ENCODE data around the gene SLC8B1. TPM values are rescaled to one million over a fixed set of nuclear protein-coding genes. Genes with fewer than 3 reads are reported as not detected.

Gene SLC8B1
- total and polyA plus RNA-seq, 4 donors: 9.9 to 23.8 (median 14.2) TPM

DNA sequence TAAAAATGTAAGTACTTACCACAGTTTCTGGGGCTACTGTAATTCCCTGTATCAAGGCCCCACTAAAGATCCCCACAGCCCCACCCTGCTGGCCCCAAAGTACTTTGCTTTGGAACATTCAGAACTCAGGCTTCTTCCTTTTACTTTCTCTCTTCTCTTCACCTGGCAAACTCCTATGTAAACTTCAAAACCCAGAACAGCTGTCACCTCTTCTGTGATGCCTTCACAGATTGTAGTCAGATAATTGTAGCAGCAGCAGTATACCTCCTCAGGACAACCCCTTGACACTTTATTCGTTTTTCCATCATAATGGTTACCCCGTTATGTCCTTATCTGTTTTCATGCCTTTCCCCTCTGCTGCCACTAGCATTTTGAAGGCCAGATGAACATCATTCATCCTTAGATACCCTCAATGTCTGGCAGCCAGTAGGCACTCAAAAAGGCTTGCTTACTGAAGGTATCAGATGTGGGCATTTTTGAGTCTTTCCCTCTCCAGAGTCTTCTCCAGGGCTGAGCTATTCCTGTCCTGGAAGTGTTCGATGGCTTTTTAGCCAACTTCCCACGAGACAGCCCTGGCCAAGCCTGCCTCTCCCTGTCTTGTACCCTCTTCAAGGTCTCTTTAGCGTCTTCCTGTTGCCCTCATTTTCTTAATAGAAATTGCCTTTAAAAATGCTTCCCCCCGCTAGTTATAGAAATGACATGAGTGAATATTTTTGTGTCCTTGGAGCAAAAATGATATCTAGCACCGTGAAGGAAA lies 30.9 kb upstream of the SLC8B1 start:
- Histone ChIP-seq H3K4me1 (ENCODE audit: control insufficient read depth in 4 of 4, insufficient read depth in 4 of 4, low read length in 3 of 4) (no peaks in the 10 kb centered on the region), H3K27me3 (ENCODE audit: control insufficient read depth in 4 of 4, insufficient read depth in 4 of 4, low read length in 3 of 4) (no peaks in the 10 kb centered on the region), H3K4me3 (ENCODE audit: low read depth in 1 of 3, low read length in 3 of 3) (no peak overlapping the region), H3K36me3 (ENCODE audit: control insufficient read depth in 4 of 4, insufficient read depth in 3 of 4, low read depth in 1 of 4, low read length in 3 of 4) (peaks cover 0 to 4% (median 0%) of the 10 kb centered on the region in 4 donors), H3K9me3 (ENCODE audit: control insufficient read depth in 4 of 4, low read length in 3 of 4) (no peaks in the 10 kb centered on the region), H3K9ac (ENCODE audit: low read depth in 1 of 2, low read length in 2 of 2) (no peak overlapping the region), H3K27ac (ENCODE audit: low read depth in 1 of 2, low read length in 2 of 2) (no peak overlapping the region)
- TF ChIP-seq GABPA (IDR thresholded peaks at IDR 0.05 in 1 of 2, conservative IDR thresholded peaks at IDR 0.05 in 1 of 2) (no peak), JUND (IDR thresholded peaks at IDR 0.05) (no peak), TAF1 (conservative IDR thresholded peaks at IDR 0.05) (no peak), EGR1 (IDR thresholded peaks at IDR 0.05; ENCODE audit: low read depth in 2 of 2) (no peak), RAD21 (IDR thresholded peaks at IDR 0.05) (no peak)
- TF ChIP-seq, protein P1, sequence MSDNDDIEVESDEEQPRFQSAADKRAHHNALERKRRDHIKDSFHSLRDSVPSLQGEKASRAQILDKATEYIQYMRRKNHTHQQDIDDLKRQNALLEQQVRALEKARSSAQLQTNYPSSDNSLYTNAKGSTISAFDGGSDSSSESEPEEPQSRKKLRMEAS (IDR thresholded peaks at IDR 0.05): no peak
- TF ChIP-seq, protein P2, sequence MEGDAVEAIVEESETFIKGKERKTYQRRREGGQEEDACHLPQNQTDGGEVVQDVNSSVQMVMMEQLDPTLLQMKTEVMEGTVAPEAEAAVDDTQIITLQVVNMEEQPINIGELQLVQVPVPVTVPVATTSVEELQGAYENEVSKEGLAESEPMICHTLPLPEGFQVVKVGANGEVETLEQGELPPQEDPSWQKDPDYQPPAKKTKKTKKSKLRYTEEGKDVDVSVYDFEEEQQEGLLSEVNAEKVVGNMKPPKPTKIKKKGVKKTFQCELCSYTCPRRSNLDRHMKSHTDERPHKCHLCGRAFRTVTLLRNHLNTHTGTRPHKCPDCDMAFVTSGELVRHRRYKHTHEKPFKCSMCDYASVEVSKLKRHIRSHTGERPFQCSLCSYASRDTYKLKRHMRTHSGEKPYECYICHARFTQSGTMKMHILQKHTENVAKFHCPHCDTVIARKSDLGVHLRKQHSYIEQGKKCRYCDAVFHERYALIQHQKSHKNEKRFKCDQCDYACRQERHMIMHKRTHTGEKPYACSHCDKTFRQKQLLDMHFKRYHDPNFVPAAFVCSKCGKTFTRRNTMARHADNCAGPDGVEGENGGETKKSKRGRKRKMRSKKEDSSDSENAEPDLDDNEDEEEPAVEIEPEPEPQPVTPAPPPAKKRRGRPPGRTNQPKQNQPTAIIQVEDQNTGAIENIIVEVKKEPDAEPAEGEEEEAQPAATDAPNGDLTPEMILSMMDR (IDR thresholded peaks at IDR 0.05; ENCODE audit: low read depth, low read length, missing input control): no peak
- DNase-seq (ENCODE audit: low spot score): no peak
- WGBS: 93% methylated on average over 7 of the region's 7 CpGs

DNA sequence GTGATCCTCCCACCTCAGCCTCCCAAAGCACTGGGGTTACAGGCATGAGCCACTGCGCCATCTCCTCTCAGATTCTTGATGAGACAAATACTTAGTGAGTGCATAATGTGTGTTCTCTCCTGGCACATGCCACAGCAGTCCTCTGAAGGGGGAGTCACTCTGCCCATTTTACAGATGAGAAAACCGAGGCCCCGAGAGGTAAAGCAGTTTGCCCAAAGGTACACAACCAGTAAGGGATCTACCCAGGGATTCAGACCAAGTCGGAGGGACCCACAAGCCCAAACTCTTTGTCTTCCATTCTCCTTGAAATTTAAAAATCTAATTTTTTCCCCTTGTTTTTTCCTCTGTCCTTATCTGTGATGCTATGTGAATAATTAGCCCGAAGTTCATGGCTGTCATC lies 29.8 kb upstream of the SLC8B1 start:
- no peak overlapping the region for H3K9ac ChIP-seq (ENCODE audit: low read depth in 1 of 2, low read length in 2 of 2)
- H3K36me3 ChIP-seq (ENCODE audit: control insufficient read depth in 4 of 4, insufficient read depth in 3 of 4, low read depth in 1 of 4, low read length in 3 of 4): peaks cover 0 to 4% (median 0%) of the 10 kb centered on the region in 4 donors
- no peak overlapping the region for H3K27ac ChIP-seq (ENCODE audit: low read depth in 1 of 2, low read length in 2 of 2)
- H3K4me3 ChIP-seq (ENCODE audit: low read depth in 1 of 3, low read length in 3 of 3): no peak overlapping the region
- DNase-seq (ENCODE audit: low spot score): no peak
- H3K27me3 ChIP-seq (ENCODE audit: control insufficient read depth in 4 of 4, insufficient read depth in 4 of 4, low read length in 3 of 4): no peaks in the 10 kb centered on the region
- peaks cover 0 to 5% (median 2%) of the 10 kb centered on the region in 4 donors for H3K4me1 ChIP-seq (ENCODE audit: control insufficient read depth in 4 of 4, insufficient read depth in 4 of 4, low read length in 3 of 4)
- WGBS: 96% methylated on average over 5 of the region's 5 CpGs
- no peaks in the 10 kb centered on the region for H3K9me3 ChIP-seq (ENCODE audit: control insufficient read depth in 4 of 4, low read length in 3 of 4)
- TF ChIP-seq, protein P1 (IDR thresholded peaks at IDR 0.05): no peak
- TF ChIP-seq, protein P2 (IDR thresholded peaks at IDR 0.05; ENCODE audit: low read depth, low read length, missing input control): no peak
- no peak for TF ChIP-seq YY1 (IDR thresholded peaks at IDR 0.05)
- no peak for TF ChIP-seq EGR1 (IDR thresholded peaks at IDR 0.05; ENCODE audit: low read depth in 2 of 2)
- TF ChIP-seq NR2F2 (IDR thresholded peaks at IDR 0.05): no peak
- no peak for TF ChIP-seq GABPA (IDR thresholded peaks at IDR 0.05 in 1 of 2, conservative IDR thresholded peaks at IDR 0.05 in 1 of 2)
